Activated T-cell treated with anti-CD3 and anti-CD28 coated beads, Interleukin-2, amount 50 U/mL, for 24 hours (primary cell): ENCODE data around the gene CHST15.

ENCODE experiments used
- DNase-seq: peaks from one replicate; pipeline ENCODE4 v3.0.0-alpha.2; 2020
- H3K27ac Mint-ChIP-seq: 2 replicates; pipeline ENCODE4 v1.8.0; 2020; ENCODE audit warnings: mild to moderate bottlenecking, mixed read lengths
- H3K27me3 Mint-ChIP-seq: 2 replicates; pipeline ENCODE4 v1.8.0; 2020; ENCODE audit warnings: mixed read lengths
- H3K36me3 Mint-ChIP-seq: 2 replicates; pipeline ENCODE4 v1.8.0; 2020; ENCODE audit warnings: low read depth, mixed read lengths
- H3K4me1 Mint-ChIP-seq: 2 replicates; pipeline ENCODE4 v1.8.0; 2020; ENCODE audit warnings: low read depth, mixed read lengths
- H3K4me3 Mint-ChIP-seq: 2 replicates; pipeline ENCODE4 v1.8.0; 2020; ENCODE audit warnings: mild to moderate bottlenecking, moderate library complexity, mixed read lengths
- H3K9me3 Mint-ChIP-seq: 2 replicates; pipeline ENCODE4 v1.8.0; 2020; ENCODE audit warnings: mixed read lengths

CHST15 gene

GRCh38 chr10:124025660-124026588 is 67.5 kb downstream of the CHST15 start:
- Mint-ChIP-seq H3K4me1 (peaks cover 6% of the 10 kb centered on the region), H3K27me3 (peaks cover 4% of the 10 kb centered on the region), H3K36me3 (no peaks in the 10 kb centered on the region), H3K9me3 (no peaks in the 10 kb centered on the region), H3K4me3 (no peak overlapping the region), H3K27ac (no peak overlapping the region)
- no peak for DNase-seq

DNA sequence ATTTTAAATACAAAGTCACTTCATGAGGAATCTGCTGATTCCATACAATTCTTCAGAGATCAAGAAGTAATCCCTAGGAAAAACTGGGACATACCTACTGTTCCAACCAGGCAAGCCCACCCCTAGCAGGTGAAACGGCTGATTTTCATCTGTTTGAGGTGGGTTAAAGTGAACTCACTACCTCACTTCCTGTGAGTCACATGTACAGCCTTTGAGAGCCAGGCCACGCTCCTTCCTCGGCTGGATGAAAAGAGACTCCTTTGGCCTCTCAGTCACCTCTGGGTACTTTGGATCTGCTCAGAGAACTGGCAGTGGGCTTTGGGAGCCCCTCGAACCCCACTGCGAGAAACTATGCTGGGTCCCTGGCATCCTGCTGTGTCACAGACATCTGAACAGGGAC is 68.2 kb downstream of the CHST15 start:
- H3K4me3 Mint-ChIP-seq, result no peak overlapping the region
- no peaks in the 10 kb centered on the region for H3K36me3 Mint-ChIP-seq
- H3K4me1 Mint-ChIP-seq, result peaks cover 6% of the 10 kb centered on the region
- H3K27ac Mint-ChIP-seq, result no peak overlapping the region
- no peaks in the 10 kb centered on the region for H3K9me3 Mint-ChIP-seq
- no peak for DNase-seq
- H3K27me3 Mint-ChIP-seq, result peaks cover 3% of the 10 kb centered on the region

DNA sequence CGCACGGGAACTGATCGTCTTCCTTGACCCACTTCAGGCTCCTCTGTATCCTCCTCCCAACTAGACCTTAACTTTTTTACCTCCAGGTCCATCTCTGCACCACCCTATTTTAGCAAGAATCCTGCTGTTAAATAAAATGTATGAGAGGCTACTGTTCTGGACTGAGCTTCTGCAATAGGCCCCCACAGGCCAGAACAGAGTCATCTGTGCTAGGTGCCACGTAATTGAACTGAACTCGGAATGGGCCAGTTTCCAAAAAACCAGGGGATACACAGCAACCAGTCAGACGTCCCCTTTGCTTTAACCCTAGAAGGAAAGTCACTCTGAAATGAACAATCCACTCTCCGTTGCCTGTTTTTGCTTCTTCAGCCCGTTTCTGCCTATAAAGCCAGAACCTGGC is 71.3 kb downstream of the CHST15 start:
- DNase-seq, result no peak
- H3K36me3 Mint-ChIP-seq, result no peaks in the 10 kb centered on the region
- no peak overlapping the region for H3K27ac Mint-ChIP-seq
- peaks cover 6% of the 10 kb centered on the region for H3K4me1 Mint-ChIP-seq
- H3K4me3 Mint-ChIP-seq, result no peak overlapping the region
- no peaks in the 10 kb centered on the region for H3K27me3 Mint-ChIP-seq
- H3K9me3 Mint-ChIP-seq, result no peaks in the 10 kb centered on the region

- Mint-ChIP-seq H3K9me3 (no peaks in the 10 kb centered on the region), H3K27ac (no peak overlapping the region), H3K4me1 (peaks cover 6% of the 10 kb centered on the region), H3K4me3 (no peak overlapping the region), H3K27me3 (no peaks in the 10 kb centered on the region), H3K36me3 (no peaks in the 10 kb centered on the region)
- DNase-seq, result no peak
Observed at GRCh38 chr10:124020981-124021815, 72.2 kb downstream of the CHST15 start.

- H3K36me3 Mint-ChIP-seq, result no peaks in the 10 kb centered on the region
- peaks cover under 1% of the 10 kb centered on the region for H3K4me1 Mint-ChIP-seq
- no peaks in the 10 kb centered on the region for H3K9me3 Mint-ChIP-seq
- H3K27ac Mint-ChIP-seq, result no peak overlapping the region
- no peak overlapping the region for H3K4me3 Mint-ChIP-seq
- no peaks in the 10 kb centered on the region for H3K27me3 Mint-ChIP-seq
- no peak for DNase-seq
Observed at GRCh38 chr10:124019886-124020797, 73.3 kb downstream of the CHST15 start.

- Mint-ChIP-seq H3K36me3 (no peaks in the 10 kb centered on the region), H3K27ac (no peak overlapping the region), H3K27me3 (no peaks in the 10 kb centered on the region), H3K4me1 (no peaks in the 10 kb centered on the region), H3K9me3 (peaks cover 1% of the 10 kb centered on the region), H3K4me3 (no peak overlapping the region)
- DNase-seq, result no peak
Observed at GRCh38 chr10:124018886-124019525, 74.4 kb downstream of the CHST15 start.

GRCh38 chr10:124017729-124018128 is 75.7 kb downstream of the CHST15 start:
- Mint-ChIP-seq H3K4me1 (no peaks in the 10 kb centered on the region), H3K27ac (no peak overlapping the region), H3K9me3 (peaks cover 8% of the 10 kb centered on the region), H3K36me3 (no peaks in the 10 kb centered on the region), H3K4me3 (no peak overlapping the region), H3K27me3 (no peaks in the 10 kb centered on the region)
- no peak for DNase-seq

DNA sequence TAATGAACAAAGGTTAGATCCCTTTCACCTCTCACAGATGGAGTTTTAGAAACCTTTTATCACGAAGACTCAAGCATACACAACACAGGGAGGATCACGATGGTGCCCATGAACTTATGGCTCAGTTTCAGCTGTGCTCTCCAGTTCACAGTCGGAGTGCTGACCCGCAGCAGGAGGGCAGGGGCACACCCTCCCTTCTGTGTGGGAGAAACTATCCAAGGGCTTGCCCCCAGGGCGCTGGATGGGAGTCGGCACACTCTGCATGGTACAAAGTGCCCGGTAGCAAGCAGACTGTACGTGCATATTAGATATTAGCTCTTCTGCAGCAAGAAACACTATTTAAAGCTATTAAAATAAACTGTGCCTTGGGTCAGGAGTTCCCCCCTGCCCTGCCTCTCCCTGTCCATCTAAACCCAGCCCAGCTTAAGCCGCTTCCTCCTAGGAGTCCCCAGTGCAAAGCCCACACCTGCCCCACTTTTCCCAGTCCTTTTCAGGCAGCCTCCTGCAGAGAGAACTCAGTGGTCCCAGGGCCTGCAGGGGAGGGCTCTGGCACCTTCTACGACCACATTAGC is 76.5 kb downstream of the CHST15 start:
- no peaks in the 10 kb centered on the region for H3K27me3 Mint-ChIP-seq
- H3K9me3 Mint-ChIP-seq, result peaks cover 8% of the 10 kb centered on the region
- no peak overlapping the region for H3K27ac Mint-ChIP-seq
- DNase-seq, result no peak
- H3K36me3 Mint-ChIP-seq, result no peaks in the 10 kb centered on the region
- no peaks in the 10 kb centered on the region for H3K4me1 Mint-ChIP-seq
- no peak overlapping the region for H3K4me3 Mint-ChIP-seq

DNA sequence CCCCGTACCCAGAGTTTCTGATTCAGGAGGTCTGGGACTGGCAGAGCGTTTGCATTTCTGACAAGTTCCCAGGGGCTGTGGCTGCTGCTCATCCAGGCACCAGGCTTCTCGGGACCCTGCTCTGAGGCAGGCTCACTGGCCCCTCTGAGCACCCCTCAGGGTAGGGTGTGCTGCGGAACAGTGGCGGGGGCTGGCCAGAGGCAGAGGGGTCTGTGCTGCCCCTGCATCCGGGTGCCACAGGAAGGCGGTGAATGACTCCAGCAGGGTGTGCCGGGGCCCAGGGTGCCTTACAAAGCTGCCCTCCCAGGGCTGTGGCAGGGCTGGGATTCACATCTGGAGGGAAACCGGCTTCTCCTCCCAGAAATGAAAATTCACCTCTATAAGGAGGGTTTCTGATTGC is 77.4 kb downstream of the CHST15 start:
- H3K4me1 Mint-ChIP-seq, result no peaks in the 10 kb centered on the region

DNA sequence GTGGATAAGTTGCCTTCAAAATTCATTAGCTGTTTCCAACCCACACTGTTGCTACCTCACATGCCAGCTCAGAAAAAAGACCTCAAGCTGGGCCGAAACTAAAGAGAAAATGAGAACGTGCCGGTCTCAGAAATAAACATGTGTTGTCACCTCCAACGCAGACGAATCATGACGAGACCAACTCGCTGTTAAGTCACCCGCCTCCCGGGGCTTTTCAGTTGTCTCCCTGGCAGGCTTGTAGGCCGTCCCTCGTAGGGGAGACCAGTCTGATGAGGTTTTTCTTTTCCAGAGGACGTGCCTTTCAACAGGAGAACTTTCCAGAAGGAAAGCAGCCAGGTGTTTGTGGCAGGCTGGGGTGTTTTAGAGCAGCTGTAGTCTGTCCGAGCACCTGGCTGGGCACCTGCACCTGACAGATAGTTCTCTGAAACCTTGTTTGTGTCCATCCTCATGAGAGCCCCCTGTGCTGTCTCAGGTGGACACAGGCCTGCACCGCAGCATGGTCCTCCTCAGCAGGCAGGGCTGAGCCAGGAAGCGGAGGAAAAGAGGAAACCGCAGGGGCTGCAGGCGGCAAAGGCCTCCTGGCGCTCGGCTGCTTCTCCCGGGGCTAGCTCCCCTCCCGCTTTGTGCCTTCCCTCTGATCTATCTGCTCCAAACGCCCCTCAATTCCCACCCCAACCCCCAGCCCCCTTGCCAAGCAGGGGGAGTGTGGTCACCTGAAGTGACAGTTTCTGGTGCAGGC is 78.8 kb downstream of the CHST15 start:
- H3K4me1 Mint-ChIP-seq, result no peaks in the 10 kb centered on the region
- no peak overlapping the region for H3K4me3 Mint-ChIP-seq
- DNase-seq, result no peak
- H3K27me3 Mint-ChIP-seq, result no peaks in the 10 kb centered on the region
- H3K27ac Mint-ChIP-seq, result no peak overlapping the region
- peaks cover 8% of the 10 kb centered on the region for H3K9me3 Mint-ChIP-seq
- H3K36me3 Mint-ChIP-seq, result no peaks in the 10 kb centered on the region

More for the DNA sequence above, 77.4 kb downstream of the CHST15 start:
- H3K27ac Mint-ChIP-seq, result no peak overlapping the region
- DNase-seq, result no peak
- peaks cover 8% of the 10 kb centered on the region for H3K9me3 Mint-ChIP-seq
- no peak overlapping the region for H3K4me3 Mint-ChIP-seq
- H3K36me3 Mint-ChIP-seq, result no peaks in the 10 kb centered on the region
- H3K27me3 Mint-ChIP-seq, result no peaks in the 10 kb centered on the region

DNA sequence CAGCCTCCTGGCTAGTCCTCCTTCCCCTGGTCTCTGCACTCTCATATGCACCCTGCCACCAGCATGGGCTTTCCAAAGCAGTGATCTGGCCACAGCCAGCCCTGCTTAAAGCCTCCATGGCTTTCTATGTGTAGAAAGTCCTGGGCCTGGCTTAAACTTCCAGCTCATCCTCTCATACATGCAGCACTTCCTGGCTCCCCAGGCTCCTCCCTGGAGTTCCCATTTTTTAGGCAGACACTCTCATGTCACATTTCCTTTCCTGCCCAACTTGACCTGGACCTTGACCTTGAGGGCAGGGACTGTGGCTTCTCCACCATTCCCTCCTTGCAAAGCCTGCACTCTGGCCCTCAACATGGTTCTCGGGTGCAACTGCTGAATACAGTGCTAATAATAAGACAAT is 79.5 kb downstream of the CHST15 start:
- H3K9me3 Mint-ChIP-seq, result peaks cover 8% of the 10 kb centered on the region

GRCh38 chr10:124012991-124013390 is 80.4 kb downstream of the CHST15 start:
- Mint-ChIP-seq H3K4me3 (no peak overlapping the region), H3K36me3 (no peaks in the 10 kb centered on the region)

More for the DNA sequence above, 79.5 kb downstream of the CHST15 start:
- Mint-ChIP-seq H3K27me3 (no peaks in the 10 kb centered on the region), H3K4me1 (no peaks in the 10 kb centered on the region), H3K27ac (no peak overlapping the region), H3K4me3 (no peak overlapping the region), H3K36me3 (no peaks in the 10 kb centered on the region)
- DNase-seq, result no peak

DNA sequence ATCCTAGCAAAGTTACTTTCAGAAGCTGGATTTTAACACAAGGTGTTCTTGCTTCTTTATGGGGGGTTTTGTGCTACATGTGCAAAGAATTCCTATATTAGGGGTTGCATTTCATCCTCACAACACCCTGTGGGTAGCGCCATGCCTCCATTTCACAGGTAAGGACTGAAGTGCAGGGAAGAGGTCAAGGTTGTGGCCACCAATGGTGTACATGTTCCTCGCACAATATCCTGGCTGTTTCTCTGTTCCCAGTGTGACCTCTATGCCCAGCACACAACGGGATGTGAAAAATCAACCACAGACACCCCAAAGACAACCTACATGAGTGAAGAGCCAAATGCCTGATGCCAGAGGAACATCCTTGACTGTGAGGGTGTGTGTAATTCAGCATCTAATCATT is 80.8 kb downstream of the CHST15 start:
- DNase-seq, result no peak
- H3K9me3 Mint-ChIP-seq, result peaks cover 8% of the 10 kb centered on the region
- no peaks in the 10 kb centered on the region for H3K36me3 Mint-ChIP-seq
- H3K27me3 Mint-ChIP-seq, result no peaks in the 10 kb centered on the region
- no peak overlapping the region for H3K27ac Mint-ChIP-seq
- no peaks in the 10 kb centered on the region for H3K4me1 Mint-ChIP-seq
- H3K4me3 Mint-ChIP-seq, result no peak overlapping the region

More at GRCh38 chr10:124012991-124013390, 80.4 kb downstream of the CHST15 start:
- DNase-seq, result no peak
- Mint-ChIP-seq H3K9me3 (peaks cover 8% of the 10 kb centered on the region), H3K4me1 (no peaks in the 10 kb centered on the region), H3K27ac (no peak overlapping the region), H3K27me3 (no peaks in the 10 kb centered on the region)
